Stimulated activated CD8-positive, alpha-beta memory T cell treated with anti-CD3 and anti-CD28 coated beads, Interleukin-7, amount 100 ng/mL, for 1 hour (primary cell): Measurements from ENCODE around the gene CNTFR.

ENCODE experiments used
- DNase-seq, 2 donors: peaks; one replicate each; pipeline ENCODE4 v3.0.0-alpha.2; 2020; ENCODE audit warnings: low read depth in 2 of 2

The CNTFR gene

GRCh38 chr9:34524349-34524748, 65.2 kb downstream of the CNTFR start:
- DNase-seq: no peak

GRCh38 chr9:34522971-34523797, 66.3 kb downstream of the CNTFR start, which contains the start of gene ENHO:
Gene ENHO, minus strand, starts transcription at chr9:34522990. Its CDS starts 1,295 bp downstream, at chr9:34521695.
- DNase-seq: peak; percentile 79 to 83

GRCh38 chr9:34522091-34522887, 67.2 kb downstream of the CNTFR start:
- no peak for DNase-seq

DNA sequence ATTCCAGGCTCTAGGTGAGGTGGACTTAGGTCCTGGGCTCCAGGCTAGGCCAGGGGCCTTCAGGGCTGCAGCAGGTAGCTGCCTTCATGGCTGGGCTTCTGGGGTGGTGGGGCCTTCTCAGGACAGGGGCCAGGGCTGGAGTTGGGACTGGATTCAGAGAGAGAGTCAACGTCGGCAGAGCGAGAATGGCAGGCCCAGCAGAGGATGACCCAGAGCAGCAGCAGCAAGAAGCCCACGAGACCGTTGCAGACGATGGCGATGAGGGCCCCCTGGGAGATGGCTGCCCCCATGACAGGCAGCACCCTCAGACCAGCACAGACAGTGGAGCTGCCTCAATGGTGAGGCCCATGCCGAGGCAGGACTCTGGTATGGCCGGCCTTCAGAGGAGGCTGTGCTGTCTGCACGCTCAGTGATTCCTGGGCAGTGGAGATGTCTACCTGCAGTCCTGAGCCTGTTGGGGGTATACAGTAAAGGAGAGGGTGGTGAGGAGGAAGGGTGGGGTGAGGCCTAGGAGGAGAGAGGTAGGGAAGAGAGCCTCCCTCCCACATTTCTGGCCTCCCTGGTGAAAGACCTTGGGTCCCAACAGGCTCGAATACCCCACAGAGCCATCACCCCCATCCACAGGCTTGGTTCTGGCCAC, 68.0 kb downstream of the CNTFR start:
- DNase-seq: no peak

GRCh38 chr9:34520505-34521385, 68.8 kb downstream of the CNTFR start:
- DNase-seq: no peak

DNA sequence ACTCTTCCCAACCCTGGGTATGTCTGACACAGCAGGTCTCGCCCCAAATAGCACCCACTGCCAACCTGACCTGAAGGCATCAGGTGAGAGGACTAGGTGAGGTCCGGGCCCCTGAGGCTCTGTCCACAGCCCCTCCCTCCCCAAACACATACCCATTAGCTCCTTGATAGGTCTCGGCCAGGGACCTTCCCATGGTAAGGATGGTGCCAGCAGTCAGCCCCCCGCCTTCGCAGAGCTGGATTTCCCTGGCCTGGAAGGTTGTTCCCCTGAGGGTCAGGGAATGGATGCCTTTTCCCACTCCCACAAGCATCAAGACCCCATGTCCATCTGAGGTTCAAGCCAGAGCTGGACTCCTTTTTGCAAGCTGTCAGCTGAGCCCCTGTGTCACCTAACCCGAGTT, 69.4 kb downstream of the CNTFR start:
- no peak for DNase-seq

DNA sequence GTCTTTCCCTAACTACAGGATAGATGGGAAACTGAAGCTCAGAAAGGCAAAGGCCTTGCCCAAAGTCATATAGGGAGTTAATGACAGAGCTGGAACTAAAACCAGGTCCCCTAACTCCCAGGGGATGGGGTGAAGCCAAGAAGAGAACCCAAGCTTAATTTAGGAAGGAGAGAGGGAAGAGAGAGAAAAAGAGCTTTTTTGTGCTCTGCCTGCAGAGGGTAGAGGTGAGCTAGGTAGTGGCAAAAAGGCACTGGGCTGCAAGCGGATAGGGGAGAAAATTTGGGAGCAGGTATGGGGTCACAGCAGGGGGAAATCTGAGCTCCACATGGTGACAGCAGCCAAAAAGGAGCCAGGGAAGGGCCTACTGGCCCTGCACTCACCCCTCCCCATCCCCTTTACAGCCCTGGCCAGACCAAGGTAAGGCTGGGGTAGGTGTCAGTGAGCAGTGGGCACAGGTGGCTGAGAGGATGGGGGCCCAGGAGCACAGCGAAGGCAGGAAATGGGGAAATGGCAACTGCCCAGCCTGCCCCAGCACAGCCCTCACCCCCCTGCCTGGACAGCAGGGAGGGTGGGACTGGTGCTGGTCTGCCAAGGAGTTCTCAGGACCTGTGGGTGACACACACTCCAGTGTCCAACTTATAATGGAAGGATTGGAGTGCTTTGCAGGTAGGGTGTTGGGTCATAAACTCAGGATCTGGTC, 70.1 kb downstream of the CNTFR start:
- DNase-seq: no peak

DNA sequence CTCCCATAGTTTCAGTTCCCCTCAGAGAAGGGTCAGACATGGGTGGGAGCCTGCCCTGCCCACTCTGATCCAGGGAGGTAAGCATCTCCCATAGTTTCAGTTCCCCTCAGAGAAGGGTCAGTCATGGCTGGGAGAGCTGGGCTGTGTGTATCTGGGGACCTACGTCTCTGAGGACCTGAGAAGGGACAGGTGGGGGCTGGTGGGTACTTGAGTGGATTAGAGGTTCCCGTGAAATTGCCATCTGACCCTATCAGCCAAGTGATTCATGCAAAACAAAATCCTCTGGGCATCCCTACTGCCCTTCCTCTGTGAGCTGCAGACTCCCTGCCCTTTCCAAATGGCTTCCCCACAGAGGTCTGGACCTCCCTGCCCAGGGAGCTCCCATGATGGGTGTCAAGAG, 70.6 kb downstream of the CNTFR start:
- DNase-seq: no peak

DNA sequence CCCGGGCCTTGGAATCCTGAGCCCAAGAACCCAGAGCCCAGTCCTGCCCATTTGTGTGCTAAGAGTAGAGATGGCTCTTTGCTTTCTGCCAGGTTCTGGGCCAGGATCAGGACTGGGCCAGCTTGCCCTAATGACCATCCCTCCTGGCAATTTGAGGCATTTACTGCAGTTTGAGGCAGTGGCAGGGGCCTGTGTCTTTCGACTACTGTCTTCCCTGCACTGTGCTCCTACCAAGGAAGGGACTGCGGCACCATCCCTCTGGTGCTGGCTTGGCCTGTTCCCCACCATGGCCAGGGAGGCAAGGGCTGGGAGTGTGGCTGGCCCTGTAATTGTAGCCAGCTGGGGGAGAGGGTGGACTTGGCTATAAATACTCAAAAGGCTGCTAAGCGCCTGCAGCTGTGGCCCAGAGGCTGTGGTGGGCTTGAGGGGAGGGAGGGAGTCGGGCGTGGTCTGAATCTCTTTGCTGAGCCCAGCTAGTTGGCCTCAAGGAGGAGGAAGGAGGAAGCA, 71.4 kb downstream of the CNTFR start:
- no peak for DNase-seq

DNA sequence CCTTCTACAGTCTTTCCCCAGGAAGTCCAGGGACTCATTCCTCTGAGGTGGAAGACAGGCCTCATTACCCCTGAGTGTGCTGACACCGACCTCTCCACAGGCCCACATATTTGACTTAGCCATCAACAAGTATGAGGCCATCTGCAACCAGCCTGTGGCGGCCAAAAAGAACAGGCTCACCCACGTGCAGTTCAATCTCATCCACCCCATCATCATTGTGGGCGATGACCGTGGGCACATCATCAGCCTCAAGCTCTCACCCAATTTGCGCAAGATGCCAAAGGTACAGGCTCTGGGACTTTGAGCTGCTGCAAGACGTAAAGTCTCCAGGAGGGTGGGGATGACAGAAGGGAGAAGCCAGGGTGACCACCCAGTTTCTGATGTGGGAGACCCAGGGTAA, 72.3 kb downstream of the CNTFR start:
- DNase-seq: no peak

- no peak for DNase-seq
Measured at GRCh38 chr9:34515959-34516358, 73.6 kb downstream of the CNTFR start.

DNA sequence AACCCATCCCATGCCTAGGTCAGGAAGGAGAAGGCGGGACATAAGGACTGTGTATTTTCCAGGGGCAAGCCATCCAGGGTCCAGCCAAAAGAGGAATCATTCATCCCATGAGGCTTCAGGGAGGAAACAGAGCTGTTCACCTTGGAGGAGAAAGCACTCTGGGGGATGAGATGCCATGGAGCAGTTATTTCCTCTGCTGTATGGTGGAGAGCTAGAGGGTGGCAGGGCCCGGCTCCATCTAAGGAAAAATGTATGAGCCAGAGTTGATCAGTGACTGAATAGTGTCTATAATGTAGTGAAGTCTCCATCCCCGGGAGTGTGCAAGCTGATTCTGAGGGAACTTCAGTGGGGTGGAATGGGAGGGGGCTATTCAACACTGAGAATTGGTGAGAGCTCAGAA, 74.7 kb downstream of the CNTFR start:
- DNase-seq: no peak

- DNase-seq: no peak
Measured at GRCh38 chr9:34514401-34514800, 75.1 kb downstream of the CNTFR start.

DNA sequence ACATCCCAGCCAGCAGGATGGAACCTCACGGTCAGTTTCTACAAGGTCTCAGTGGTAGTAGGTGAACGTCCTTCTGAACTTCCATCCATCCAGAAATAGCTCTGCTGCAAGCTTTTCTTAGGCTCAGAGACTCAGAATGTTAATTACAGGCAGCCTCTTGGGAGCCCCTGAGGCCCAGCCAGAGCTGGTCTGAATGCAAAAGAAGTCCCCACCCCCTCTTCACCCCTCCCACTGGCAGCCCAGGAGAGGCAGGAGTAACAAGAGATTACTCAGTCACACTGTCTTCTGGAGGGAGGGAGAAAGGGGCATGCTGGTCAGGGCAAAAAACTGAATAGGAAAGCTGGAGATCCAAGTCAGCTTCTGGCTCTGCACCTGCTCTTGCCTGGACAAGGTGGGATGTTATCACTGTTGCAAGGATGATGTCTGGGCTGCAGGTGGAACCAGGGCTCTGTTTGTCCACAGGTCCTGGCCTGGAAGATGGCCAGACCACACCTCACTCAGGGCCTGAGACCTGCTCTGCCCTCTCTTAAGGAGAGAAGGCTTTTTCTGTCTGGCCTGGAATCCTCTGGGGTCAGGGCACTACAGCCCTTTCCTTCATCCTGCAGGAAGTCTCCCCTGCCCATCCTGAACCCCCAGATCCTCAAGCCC, 75.8 kb downstream of the CNTFR start:
- DNase-seq: no peak

- no peak for DNase-seq
Measured at GRCh38 chr9:34512131-34513078, 77.1 kb downstream of the CNTFR start.

GRCh38 chr9:34510497-34511468, 78.7 kb downstream of the CNTFR start:
- DNase-seq: no peak

GRCh38 chr9:34508951-34509350, 80.6 kb downstream of the CNTFR start:
- DNase-seq: no peak

- DNase-seq: no peak
Measured at GRCh38 chr9:34508463-34508862, 81.1 kb downstream of the CNTFR start.
